ENCODE data around the gene STARD8.

GRCh38 chrX:68665502-68665901, 18.0 kb downstream of the STARD8 start:
- TF ChIP-seq, protein P1, sequence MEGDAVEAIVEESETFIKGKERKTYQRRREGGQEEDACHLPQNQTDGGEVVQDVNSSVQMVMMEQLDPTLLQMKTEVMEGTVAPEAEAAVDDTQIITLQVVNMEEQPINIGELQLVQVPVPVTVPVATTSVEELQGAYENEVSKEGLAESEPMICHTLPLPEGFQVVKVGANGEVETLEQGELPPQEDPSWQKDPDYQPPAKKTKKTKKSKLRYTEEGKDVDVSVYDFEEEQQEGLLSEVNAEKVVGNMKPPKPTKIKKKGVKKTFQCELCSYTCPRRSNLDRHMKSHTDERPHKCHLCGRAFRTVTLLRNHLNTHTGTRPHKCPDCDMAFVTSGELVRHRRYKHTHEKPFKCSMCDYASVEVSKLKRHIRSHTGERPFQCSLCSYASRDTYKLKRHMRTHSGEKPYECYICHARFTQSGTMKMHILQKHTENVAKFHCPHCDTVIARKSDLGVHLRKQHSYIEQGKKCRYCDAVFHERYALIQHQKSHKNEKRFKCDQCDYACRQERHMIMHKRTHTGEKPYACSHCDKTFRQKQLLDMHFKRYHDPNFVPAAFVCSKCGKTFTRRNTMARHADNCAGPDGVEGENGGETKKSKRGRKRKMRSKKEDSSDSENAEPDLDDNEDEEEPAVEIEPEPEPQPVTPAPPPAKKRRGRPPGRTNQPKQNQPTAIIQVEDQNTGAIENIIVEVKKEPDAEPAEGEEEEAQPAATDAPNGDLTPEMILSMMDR (conservative IDR thresholded peaks at IDR 0.05; ENCODE audit: low read depth, low read length), result no peak
- TF ChIP-seq EZH2 (IDR thresholded peaks at IDR 0.05; ENCODE audit: low read length, unreplicated experiment) (no peak), EZH2phosphoT487 (IDR thresholded peaks at IDR 0.05; ENCODE audit: borderline replicate concordance, low read length) (no peak)

All from PC-3 (cell line).